ENCODE measurements around the gene DYRK2.

The DYRK2 gene

DNA sequence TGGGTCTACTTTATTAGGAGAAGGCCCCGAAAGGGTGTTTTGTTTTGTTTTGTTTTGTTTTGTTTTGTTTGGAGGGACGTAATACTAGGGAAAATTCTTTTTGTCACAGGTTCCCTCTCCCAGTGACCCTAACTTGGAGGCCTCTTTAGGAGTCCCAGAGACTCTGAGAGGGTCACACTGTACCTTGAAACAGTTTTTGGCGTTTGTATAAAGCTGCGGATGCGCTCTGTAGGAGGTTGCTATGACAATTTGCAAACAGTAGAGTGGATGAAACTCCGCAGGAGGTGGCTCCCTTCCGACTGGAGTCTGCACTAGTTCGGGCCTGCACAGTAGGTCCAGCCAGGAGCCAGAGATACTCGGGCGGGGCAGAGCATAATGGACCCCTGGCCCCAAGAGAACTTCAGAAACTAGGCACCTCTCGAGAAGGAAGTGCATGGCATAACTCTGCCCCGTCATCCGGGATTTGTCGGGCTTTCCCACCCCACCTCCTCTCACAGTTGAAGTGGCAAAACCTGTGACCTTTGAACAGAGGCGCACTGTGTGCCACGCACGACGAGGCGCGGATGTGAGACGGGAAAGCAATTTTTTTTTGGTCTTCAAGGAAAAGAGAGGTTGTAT lies 1.3 kb upstream of the DYRK2 start:
- DNase-seq, result peak; percentile 13

DNA sequence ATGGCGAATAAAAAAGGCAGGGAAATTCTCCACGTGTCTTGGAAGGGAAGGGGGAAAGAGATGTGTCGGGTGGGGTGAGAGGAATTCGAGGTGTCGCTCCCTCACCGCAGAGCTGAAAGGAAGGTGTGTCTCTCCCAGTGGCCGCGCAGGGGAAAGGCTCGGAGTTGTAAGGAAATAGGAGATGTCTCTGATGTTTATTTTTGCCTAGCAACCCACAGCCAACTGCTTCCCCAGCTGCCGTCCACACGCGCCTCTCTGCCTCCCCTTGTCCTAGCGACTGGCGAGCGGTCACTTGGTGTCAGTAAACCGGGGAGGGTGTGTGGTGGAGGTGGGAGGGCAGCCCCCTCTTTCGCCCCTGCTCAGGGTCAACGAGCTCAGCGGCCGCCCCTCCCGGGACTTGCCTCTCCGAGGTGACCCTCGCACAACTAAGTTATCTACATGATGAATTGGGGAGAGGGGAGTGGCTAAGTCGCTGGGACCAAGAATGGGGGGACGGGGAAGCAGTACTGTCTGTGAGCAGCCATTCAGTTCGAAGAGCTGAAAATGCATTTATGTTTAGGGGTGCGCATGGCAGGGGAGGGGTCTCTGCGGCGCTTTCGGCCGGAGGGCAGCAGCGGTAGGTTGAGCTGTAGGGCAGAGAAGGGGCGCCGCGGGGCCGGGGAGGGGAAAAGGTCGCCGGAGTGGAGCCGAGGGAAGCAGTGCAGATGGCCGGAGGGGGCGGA lies 585 bp upstream of the DYRK2 start:
- DNase-seq, result peak; percentile 49

DNA sequence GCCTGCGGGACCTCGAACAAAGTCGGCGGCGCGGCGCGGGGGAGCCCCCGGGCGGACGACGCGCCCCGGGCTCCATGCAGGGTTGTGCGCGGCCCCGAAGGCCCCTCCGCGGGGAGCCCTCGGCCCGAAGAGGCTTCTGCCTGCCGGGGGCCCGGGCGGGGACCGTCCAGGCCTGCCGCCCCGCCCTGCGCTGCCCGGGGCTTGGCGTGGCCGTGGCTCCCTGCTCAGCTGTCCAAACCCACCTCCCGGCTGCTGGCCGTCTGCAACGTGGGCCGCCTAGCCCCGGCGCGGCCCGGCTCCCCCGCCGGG lies 670 bp downstream of the DYRK2 start:
- DNase-seq, result no peak

DNA sequence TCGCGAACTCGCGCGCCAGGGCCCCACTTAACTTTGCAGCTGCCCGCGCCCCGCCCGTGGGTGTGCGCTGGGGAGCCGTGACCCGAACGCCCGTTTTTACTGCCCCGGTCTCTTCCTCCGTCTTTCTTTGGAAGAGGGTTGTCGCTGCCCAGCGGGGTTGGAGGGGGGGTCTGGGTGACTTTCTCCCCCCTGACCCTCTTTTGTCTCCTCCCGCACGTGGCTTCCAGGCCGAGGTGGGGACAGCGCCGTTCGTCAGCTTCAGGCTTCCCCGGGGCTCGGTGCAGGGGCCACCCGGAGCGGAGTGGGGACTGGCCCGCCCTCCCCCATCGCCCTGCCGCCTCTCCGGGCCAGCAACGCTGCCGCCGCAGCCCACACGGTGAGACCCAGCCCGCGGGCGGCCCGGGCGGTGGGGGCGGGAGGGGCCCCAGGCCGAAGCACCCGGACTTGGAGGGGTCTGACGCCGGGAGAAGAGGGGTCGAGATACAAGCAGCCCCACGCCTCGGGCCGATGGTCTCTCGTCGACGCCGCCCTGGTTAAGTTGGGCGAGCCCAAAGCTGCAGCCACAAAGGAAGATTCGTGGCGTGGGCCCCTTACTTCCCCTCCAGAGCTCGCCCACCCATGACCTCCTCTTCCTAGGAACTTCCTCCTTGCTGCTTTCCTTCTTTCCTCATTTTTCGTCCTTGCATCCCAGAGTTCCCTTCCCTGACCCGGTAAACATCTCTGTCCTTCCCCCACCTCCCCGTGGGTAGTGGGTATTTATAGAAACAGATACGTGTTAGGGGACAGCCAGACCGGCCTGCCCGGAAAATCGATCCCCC lies 1.2 kb downstream of the DYRK2 start:
- peak; percentile 51 for DNase-seq

DNA sequence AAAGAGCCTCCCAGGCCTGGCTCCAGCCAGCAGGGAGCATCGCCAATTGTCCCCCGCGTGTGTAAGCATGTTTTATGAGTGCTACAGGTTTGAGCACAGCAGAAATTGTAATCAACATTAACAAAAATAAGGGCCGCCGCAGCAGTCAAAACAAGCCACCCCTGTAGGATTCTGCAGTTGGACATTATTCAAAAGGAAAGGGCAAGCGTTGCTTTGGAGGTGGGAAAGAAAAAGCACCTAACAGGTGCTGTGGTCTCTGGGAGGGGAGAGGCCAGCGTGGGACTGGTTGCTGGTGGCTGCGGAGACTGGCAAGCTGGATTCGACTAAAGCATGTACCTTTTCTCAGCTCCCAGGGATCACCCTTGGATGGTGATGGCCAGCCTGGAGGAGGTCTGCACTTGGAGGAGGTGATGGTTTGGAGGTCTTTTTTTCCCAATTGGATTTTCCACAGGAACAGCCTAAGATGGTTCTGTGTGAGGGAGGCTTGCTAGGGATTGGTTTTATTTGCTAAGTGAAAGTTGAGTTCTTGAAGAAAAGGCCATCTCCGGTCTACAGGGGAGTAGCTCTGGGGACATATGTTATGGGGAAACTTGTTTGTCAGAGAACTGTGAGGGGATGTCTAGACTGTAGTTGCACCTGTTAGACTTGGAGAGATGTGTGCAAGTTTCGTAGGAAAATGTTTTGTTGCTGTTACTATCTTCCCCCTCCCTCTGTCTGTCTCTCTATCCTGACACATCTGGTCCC lies 2.0 kb downstream of the DYRK2 start:
- peak; percentile 22 for DNase-seq

DNA sequence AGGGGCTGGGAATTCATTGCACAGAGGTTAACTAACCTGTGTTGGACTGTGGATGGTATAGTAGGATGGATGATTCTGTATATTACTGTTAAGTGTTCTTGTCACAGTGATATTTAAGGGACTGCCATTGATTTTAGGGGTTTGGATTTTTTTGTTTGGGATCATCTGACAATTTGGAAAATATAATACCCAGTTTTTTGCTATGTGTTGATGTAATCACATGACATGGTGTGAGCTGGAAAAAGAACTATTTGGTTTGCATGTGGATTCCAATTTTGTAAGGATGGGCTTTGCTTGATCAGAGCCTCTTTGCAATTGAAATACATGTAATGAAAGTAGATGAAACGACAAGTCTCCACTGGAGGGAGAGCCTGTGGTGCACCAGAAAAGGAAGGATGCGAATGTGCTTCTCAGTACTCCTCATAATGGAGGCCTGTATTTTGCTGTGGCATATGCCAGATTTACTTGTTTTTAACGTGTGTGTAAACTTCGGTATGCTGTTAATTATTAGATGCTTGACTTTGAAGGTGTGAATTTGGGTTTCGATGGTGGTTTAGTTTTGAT lies 2.7 kb downstream of the DYRK2 start:
- peak; percentile 40 for DNase-seq

DNA sequence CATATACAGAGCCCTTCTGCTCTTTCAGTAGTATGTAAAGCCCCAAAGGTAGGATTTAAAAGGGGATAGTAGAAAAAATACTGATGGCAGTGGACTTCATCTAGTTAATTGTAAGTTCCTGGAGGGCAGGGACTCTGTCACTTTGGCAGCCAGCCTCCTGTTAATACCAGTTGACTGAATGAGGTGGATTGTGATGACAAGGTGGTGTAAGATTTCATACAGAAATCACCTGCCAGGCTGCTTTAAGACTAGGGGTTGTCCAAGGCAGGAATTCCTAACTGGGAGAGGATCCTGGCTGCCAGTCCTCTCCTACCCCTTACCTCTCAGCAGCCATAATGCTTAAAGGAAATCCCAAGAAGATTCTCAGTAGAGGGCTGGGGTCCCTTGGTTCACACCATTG lies 7.3 kb downstream of the DYRK2 start:
- DNase-seq, result no peak

DNA sequence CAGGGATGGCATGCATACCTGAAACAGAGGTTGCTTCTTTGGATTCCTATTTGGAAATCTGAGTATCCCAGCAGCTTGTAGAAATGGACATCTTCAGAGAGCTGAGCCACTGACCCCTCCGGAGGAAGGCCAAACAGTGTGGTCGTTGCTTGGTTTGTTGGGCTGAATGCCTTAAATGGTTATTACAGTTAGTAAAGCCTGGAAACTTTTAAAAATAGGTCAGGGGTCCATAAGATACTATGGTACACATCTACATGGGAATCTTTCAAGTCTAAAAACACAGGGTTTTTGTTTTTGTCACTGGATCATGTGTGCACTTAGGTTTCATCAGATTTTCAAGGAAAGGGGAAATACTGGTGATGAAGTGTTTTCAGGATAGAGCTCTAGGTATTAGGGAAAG lies 7.7 kb downstream of the DYRK2 start:
- DNase-seq, result no peak

DNA sequence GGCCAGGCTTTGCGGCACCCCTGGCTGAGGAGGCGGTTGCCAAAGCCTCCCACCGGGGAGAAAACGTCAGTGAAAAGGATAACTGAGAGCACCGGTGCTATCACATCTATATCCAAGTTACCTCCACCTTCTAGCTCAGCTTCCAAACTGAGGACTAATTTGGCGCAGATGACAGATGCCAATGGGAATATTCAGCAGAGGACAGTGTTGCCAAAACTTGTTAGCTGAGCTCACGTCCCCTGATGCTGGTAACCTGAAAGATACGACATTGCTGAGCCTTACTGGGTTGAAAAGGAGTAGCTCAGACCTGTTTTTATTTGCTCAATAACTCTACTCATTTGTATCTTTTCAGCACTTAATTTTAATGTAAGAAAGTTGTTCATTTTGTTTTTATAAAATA lies 9.9 kb downstream of the DYRK2 start:
- DNase-seq, result no peak

DNA sequence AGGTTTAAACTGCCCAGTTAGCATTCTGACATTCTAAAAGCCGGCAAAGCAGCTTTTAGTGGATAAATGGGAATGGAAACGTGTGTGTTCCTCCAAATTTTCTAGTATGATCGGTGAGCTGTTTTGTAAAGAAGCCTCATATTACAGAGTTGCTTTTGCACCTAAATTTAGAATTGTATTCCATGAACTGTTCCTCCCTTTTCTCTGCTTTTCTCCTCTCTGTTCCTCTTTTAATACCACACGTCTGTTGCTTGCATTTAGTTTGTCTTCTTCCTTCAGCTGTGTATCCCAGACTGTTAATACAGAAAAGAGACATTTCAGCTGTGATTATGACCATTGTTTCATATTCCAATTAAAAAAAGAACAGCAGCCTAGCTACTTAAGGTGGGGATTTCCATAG lies 10.7 kb downstream of the DYRK2 start:
- no peak for DNase-seq

DNA sequence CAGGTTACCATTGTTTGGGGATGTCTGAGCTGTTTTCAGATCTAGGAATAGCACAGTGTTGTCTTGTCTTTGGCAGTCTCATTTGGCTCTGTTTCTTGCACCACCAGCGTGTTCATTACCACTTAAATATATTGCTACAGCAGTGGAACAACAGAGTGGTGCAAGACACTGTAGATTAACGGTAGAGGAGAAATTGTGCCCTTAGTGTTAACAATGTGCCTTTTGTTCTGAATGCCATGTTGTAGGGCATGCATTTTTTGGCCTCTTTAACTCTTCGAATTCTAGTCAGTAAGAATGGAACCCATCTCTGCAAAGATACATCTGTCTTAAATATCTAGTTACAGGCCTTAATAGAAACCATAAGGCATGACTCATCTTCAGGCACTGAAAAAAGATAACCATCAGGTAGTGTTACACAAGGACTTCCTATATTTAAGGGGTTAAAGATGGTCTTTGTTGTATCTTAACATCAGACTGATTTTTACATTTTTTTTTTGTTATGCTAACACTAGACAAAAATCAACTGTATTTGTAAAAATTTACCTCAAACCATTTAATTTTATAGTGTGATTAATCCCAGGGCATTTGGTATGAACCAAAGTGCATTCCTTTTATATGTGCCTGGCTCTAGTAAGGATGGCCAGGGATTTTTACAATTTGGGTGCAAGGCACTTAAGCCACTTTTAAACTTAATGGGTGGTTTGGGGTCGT lies 12.9 kb downstream of the DYRK2 start:
- DNase-seq, result no peak

DNA sequence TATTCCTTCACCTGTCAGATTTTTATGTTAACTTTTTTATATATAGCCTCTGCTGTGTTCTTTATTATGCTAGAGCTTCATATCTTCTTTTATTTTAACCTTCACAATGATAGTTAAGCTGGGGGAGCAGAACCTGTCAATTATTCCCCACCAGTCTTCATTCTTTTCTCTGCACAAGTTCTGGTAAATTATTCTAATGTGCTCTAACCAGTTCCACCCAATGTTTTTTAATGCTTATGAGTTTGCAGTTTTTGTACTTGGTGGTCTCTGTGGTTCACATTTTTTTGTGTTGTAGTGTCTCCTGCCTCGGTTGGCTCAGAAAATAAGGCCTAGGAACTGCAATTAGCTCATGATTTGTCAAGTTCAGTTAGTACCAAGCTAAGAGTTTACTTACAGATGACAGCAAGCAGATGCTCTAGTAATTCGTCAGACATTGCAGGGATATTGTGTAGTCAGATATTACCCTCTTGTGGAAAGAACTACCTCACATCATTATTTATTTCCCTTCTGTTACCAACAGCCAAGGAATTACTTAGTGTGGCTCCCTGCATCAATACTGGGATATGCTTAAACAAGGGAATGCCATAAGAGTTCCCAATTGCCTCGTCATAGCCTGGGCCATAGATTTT lies 14.5 kb downstream of the DYRK2 start:
- DNase-seq, result no peak

DNA sequence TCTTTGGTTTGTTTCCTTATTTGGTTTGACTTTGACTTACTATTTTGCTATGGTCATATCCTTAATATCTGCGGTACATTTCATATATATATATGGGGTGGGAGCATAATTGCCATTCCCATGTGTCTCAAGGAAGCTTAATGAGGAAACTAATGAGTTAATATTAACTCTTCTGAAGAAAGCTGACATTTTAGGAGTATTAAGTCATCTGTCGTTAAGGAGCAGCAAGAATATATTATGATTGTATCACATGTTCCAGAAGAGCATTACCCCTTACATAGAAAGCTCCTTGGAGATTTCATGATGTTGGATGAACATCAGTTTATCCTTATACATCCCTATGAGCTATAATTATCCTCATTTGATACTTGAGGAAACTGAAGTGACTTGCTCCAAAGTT lies 15.6 kb downstream of the DYRK2 start:
- DNase-seq, result no peak

DNA sequence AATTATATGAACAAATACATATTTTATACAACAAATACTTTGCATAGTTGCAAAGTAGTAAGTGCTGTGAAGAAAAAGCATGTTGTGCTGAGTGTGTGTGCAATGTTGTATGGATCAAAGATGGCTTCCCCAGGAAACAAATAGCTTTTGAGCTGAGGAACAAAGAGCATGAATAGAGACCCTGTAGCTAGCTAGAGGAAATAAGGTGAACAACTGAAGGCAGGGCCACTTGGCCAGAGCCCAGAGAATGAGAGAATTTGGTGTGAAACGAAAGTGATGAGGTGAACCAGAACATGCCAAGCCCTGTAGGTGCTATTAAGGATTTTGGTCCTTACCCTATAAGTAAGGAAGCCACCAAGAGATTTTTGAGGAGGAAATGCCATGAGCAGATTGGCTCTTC lies 17.1 kb downstream of the DYRK2 start:
- DNase-seq, result no peak

DNA sequence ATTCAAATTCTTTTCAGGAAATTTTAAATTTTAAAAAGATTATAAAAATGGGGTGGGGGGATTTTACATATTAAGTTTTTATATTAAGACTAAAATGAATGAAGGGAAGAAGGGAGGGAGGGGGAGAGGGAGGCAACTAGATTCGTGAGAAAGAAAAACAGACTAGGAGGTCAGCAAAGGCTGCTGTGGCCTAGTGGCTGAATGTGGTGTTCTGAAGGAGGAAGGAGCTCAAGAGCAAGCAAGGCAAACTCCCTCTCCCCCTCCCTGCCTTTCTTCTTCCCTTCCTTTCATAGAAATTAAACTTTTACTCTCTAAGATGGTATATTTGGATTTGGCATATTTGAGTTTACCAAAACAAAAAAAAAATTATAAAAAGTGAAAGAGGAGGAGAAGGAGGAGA lies 18.1 kb downstream of the DYRK2 start:
- no peak for DNase-seq

DNA sequence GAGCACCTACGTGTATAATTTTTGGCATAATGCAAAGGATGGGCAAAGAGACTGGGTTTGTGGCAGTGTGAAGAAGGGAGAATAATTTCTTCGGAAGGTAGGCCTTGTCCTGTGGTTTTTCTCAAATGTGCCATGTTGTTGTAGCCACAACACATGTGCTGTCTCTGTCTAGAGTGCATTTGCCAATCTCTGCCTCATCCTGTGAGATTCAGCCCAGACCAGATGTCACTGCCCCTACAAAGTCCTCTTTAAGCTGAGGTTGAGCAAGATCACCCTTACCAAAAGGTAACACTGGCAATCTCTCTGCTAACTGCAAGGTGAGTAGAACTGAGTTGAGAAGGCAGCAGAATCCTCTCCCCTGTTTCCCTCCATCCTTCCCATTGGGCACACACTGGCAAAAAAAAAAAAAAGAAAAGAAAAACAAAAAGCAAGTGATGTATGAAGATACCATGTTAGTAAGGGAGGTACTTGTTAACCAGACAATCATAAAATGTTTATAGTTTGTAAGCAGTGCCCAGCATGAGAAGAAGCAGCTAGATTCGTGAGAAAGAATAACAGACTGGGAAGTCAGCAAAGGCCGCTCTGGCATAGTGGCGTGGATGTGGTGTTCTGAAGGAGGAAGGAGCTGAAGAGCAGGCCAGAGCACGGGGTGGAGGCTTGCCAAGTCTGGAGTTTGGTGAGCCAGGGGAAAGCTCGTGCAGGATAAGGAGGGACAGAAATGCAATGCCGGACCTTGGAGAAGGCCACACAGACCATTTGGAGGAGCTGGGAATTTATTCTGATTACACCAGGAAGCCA lies 18.9 kb downstream of the DYRK2 start:
- no peak for DNase-seq

DNA sequence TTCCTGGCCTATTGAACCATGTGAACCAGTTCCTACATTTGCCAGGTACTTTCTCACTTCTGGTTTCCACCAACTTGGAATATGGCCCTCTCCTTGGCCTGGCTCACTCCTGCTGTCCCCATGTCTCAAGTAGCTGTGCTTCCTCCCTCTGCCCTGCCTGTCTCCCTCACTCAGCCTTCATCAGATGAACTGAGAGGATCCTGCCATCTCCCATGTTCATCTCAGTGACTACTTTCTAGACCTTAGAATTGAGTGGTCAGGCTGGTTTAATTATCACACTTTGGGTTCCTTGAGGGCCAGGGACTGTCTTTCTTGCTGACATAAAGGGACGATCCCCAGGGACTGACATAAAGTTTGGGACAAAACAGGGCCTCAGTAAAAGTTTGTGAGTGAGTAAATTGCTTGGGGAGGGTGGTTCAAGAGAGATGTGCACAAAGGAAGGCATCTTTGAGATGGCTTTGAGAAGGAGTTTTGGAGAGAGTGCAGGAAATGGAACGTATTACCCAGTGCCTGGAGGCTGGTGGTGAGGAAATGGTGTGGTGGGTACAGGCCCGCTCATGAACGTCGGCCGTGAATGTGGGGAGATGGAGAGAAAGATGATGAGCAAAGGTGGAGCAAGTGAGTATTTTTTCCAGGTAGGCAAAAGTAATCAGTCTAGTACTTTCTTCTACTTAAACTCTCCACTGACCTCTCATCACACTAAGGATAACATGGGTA lies 20.8 kb downstream of the DYRK2 start:
- DNase-seq, result no peak

DNA sequence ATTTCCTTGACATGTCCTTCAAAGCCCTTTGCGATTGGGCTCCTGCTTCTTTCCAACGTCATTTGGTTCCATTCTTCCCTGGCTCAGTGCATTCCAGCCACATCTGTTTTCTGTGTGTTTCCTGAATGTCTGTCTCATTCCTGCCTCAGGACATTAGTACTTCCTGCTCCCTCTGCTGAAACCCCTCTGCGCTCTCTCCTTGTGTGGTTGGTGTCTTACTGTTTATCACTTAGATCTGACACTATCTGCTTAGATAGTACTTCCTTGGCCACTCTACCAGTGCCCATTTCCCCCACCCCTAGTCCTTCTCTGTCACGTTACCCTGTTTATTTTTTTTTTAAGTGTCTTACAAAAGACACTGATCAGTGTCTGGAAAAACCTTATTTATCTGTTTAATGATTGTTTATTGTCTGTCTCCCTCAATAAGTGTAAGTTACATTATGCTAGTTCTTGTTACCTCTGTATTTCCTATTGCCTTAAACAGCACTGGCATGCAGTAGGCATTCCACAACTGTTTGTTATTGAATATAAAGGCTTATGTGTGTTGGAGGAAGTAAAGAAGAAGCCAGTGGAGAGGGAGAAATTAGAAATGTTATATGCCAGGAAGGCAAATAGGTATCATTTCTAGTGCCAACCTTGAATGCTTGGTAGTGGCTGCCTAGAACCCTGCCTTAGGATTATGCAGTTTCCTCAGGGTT lies 21.5 kb downstream of the DYRK2 start:
- DNase-seq, result no peak

DNA sequence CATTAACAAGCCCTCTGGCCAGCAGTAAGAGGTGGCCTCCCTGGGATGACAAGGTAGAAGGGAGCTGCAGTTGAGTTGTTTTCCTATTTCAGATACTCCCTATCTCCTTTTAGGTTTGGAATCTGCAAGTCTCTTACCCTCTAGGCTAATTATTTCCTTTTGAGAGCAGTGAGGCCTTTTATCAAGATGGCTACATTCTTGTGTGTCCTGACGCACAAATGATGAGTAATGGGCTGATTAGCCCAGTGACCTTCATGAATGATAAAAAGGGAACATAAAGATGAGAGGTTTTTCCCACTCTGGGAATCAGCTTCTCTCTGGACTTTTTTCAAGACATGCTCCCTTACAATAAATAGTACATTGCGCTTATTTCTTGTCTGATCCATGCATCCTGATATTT lies 22.9 kb downstream of the DYRK2 start:
- no peak for DNase-seq

DNA sequence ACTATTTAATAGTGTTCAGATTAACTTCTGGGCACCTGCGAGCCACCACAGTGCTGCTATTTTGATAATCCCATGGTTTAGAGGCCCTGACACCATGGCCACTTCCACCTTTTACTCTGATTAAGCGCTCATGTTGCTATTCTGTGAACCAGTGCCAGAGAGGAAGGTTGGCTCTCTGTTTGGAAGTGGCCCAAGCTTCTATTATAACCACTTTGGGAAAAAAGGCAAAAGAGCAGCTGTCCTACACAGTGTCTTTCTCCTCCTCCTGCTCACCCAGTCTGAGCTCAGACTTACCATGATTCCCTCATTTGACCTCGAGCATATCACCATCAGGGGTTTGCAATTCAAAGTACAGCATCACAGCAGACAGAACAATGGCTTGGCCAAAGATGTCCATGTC lies 23.3 kb downstream of the DYRK2 start:
- DNase-seq, result no peak
